Stimulated activated CD8-positive, alpha-beta memory T cell treated with anti-CD3 and anti-CD28 coated beads, Interleukin-15, amount 100 ng/mL, for 24 hours (primary cell): ENCODE results near the gene VENTX.
"Not testable (repeated sequence)": the region's sequence is repeated elsewhere in the genome, so short reads cannot be mapped to it uniquely, and the experiment has no call there.

ENCODE experiments used
- DNase-seq: peaks from one replicate; pipeline ENCODE4 v3.0.0-alpha.2; 2020; ENCODE audit warnings: low read depth

The VENTX gene

DNA sequence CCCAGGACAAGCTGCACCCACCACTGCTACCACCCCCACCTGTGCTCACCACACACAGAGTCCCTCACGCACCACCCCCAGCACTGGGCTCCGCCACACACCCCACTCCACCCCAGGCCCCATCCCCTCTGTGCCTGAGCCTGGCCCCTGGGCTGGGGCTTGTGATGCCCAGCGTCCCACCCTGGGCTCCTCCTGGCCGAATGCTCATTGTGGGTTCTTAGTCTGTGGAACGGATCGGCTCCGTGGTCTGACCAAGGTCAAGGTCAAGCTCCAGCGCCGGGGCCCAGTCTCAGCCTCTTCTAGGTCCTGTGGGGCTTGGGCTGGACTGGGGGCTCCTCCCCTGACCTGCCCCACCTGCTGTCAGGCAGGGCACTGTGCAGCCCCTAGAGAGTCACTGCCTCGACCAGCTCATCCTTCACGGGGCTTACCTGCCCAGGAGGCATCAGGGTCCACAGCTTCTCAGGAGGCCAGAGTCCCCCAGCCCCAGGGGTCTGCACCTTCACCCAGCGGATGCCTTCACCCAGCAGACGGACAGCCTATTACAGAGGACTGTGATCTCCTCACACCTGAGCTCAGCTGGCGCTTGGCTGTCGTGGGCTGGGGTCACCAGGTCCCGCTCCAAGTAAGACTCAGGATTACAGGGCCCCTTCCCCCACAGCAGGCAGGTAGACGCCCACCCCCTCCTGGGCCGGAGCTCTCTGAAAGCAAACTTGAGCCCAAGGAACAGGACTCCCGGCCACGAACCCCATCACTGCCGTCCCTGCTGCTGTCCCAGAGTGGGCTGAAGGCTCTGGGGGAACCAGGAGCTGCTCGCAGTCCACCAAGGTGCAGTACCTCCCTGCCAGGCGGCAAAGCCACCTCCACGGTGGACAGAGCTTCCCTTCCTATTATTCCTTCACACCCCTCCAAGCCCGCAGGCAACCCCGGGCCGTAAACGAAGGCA lies 22.9 kb upstream of the VENTX start:
- DNase-seq = no peak

- DNase-seq = no peak
Measured at GRCh38 chr10:133215586-133215985, 22.1 kb upstream of the VENTX start.

- DNase-seq = no peak
Measured at GRCh38 chr10:133216776-133217175, 20.9 kb upstream of the VENTX start.

DNA sequence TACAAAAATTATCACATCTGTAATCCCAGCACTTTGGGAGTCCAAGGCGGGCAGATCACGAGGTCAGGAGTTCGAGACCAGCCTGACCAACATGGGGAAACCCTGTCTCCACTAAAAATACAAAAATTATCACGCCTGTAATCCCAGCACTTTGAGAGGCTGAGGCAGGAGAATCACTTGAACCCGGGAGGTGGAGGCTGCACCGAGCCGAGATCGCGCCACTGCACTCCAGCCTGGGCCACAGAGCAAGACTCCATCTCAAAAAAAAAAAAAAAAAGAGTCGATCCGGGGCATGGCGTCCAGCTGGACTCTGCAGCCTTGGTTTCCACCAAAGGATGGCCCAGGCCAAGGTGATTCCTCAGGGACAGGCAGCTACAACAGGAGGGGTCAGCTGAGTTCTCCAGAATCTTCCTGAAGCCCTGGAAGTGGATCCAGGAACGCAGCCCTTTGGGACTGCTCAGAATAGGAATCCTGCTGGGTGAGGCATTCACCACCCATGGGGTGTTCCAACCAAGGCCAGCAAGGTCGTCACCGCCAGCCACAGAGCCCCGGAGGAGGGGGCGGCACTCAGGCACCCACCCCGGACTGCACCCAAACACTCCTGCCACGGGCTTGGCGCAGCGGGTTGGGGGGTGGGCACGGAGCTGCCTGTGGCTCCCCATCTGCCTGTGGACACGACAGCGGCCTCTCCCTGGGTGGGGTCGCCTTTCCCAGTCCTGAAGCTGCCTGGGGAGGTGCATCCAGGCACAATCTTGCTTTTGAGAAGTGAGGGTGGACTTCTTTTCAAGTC lies 19.7 kb upstream of the VENTX start:
- DNase-seq = no peak

GRCh38 chr10:133218891-133219290 lies 18.8 kb upstream of the VENTX start:
- DNase-seq = no peak

GRCh38 chr10:133219782-133220181 lies 17.9 kb upstream of the VENTX start:
- no peak for DNase-seq

DNA sequence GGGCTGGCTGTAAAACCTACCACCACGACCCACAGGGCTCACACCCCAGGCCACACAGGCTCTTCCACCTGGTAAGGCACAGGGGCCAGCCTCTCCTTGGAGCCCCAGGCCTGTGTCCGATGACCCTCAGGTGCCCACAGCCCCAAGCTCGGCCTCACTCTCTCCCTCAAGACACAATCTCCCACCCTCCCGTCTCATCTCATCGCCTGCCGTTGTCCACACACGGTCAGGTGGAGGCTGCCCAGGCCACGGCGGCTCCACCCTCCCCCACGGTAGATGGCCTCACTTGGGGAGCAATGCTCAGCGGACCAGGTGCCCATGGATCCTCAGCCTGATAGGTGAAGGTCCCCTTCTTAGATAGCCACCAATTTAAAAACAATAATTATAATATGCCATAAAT lies 16.3 kb upstream of the VENTX start:
- no peak for DNase-seq

- not testable (repeated sequence) for DNase-seq
Measured at GRCh38 chr10:133221756-133222155, 15.9 kb upstream of the VENTX start.

GRCh38 chr10:133224076-133224475 lies 13.6 kb upstream of the VENTX start:
- DNase-seq = no peak

DNA sequence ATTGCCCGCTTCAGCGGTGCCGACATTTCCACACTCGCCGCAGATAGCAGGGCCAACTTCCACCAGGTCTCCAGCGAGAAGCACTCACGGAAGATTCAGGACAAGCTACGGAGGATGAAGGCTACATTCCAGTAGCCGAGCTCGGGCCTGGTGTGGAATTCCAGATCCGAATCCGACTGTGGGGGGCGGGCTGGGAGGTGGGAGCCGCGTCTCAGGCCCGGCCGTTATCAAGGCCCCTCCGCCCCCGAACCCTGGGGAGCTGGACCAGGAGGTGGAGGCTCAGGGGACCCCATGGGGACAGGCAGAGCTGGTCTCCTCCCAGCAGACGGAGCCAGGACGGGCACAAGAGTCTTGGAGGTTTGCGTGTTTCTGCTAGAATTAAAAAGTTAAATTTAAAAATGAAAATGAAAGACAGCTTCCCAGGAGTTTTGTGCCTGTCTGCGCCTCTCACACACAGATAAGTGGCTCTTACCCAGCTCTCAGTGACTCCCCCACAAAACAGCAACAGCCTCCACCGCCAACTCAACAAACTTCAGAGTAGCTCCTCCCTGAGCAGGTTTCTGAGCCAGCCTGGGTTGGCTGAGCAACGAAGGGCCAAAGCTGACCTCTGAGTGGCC lies 12.8 kb upstream of the VENTX start:
- DNase-seq = no peak

GRCh38 chr10:133225707-133226191 lies 11.9 kb upstream of the VENTX start:
- no peak for DNase-seq

DNA sequence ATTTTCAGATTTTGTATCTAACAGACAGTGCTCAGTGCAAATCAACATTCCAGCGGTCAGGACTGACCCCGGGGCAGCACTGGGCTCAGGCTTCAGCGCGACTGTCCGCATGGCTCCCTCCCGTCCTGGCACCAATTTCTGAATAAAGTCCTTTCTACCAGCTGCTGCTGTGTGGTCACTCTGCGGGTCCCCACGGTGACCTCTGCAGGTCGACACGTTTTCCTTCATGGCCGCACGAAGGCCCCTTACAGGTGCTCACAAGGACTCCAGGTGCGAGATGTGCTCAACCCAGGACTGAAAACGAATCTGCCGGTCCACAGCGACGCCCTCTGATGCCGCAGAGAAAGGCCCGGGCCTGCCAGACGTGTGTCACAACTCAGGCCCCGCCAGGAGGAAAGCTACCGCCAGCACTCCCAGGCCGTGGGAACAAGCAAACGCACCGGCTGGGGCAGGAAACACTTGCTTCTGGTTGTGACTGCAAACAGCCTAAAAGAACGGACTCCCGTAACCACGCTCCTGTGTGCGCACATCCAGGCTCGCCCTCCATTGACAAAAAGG lies 11.3 kb upstream of the VENTX start:
- DNase-seq = no peak

GRCh38 chr10:133227256-133227655 lies 10.4 kb upstream of the VENTX start:
- DNase-seq = no peak

DNA sequence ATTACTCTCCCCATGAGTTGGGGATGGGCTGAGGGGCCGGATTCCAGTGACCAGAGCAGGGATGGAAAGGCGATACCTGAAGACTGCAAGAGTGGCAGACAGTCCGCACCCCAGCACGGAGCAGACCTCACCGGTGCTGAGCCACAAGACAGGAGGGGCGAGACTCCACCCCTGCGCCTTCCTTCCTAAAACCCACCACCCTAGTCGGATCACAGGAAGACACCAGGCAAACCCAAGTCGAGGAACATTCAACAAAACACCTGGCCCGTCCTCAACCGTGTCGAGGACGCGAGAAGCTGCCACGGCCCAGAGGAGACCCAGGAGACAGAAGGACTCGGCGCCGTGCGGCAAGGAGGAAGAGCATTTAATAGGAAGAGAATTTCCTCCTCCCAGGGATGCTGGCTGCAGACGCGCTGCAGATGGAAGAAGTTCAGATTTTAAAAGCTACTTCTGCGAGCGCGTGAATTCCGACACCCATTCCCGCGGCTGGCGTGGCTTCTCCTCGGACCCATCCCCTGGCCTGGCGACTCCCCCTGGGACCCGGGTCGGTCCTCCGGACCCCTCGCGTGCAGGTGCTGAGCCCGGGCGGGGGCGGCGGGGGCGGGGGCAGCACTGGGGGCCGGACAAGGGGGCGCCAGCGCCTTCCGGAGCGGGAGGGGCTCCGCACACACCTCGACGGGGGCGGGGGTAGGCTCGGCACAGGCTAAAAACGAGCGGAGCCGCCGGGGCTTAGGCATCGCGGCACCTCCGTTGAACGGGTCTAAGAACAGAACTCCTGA lies 8.2 kb upstream of the VENTX start:
- DNase-seq = no peak

DNA sequence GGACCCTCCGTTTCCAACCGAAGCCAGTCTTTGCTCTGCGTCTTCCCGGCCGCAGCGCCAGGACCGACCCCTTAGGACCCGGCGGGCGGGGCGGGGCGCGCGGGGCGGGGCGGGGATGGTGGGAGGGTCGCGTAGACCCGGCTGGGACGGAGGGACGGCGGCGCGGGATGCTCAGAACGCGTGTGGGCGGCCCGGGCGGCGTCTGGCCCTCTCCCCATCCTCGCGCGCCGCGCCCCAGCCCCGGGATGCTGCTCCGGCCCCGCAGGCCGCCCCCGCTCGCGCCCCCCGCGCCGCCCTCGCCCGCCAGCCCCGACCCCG lies 7.7 kb upstream of the VENTX start, which contains the start of gene UTF1:
TSS of gene UTF1 (plus strand) at position 174 of the 318 bp plus-strand sequence. CDS start at position 246, 72 bp downstream.
- no peak for DNase-seq

DNA sequence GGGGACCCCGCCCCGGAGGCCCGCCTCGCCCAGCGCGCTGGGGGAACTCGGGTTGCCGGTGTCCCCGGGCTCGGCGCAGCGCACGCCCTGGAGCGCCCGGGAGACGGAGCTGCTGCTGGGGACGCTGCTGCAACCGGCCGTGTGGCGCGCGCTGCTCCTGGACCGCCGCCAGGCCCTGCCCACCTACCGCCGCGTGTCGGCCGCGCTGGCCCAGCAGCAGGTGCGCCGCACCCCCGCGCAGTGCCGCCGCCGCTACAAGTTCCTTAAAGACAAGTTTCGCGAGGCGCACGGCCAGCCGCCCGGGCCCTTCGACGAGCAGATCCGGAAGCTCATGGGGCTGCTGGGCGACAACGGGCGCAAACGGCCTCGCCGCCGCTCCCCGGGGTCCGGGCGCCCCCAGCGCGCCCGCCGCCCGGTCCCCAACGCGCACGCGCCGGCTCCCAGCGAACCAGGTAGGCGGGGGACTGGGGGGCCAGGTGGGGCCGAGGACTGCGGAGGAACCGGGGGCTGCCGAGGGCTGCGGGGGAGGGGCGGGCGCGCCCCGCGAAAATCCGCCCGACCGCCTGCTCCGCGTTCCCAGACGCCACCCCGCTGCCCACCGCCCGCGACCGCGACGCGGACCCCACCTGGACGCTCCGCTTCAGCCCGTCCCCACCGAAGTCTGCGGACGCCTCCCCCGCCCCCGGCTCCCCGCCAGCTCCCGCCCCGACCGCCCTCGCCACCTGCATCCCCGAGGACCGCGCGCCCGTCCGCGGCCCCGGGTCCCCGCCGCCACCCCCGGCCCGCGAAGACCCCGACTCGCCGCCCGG lies 7.1 kb upstream of the VENTX start:
- no peak for DNase-seq

- no peak for DNase-seq
Measured at GRCh38 chr10:133231244-133231945, 6.3 kb upstream of the VENTX start.

GRCh38 chr10:133231946-133232574 lies 5.6 kb upstream of the VENTX start:
- DNase-seq = no peak

- DNase-seq = not testable (repeated sequence)
Measured at GRCh38 chr10:133234796-133235195, 2.9 kb upstream of the VENTX start.
